ENCODE measurements around the gene GJA1.

DNA sequence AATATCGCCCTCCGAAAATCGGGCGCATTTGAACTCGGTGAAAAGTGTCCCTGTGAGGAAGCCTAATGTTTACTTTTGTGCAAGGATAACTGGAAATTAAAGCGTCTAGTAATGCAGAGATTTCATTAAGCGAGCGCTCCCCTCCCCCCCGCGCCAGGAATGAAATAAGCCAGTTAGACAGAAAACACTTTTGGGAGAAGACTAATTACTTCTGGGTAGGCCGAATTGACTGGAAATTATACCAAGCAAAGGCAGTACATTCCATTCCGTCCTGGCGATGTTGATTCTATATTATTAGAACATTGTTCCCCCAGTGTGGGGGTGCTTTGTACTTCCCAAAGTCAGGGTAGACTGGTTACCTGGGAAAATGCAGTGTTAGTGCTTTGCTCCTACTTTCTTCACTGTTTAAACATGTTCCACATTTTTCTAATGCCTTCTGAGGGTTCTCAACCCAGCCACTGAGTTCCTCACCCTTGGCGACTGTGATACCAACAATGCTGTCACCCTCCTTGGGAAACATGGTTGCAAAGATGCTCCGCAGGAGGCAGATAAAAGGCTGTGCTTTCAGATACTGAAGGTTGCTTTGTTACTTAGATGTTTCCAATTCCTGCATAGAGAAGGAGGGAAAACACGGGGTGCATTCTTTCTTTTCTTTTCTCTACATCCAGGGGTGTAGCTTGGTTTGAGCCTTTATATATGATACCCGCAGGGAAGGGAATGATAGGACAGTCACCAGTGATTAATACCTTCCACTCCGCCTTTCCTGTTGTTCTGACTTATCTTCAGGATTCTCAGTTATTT, 2.6 kb downstream of the GJA1 start:
- TF ChIP-seq CTCF (conservative IDR thresholded peaks at IDR 0.05) (no peak), EZH2 (IDR thresholded peaks at IDR 0.05; ENCODE audit: low read depth) (no peak)
